Colonic mucosa (tissue), 4 donors: ENCODE measurements around the gene SPTSSB. TPM values are rescaled to one million over a fixed set of nuclear protein-coding genes. Genes with fewer than 3 reads are reported as not detected.

Source experiments
- DNase-seq: peaks from one replicate; pipeline ENCODE4 v3.0.0-alpha.2; 2020
- H3K27ac ChIP-seq: fragments of 200-600 bp; one replicate; pipeline ENCODE4 v1.8.0; 2021
- H3K27me3 ChIP-seq: fragments of 200-600 bp; one replicate; pipeline ENCODE4 v1.8.0; 2021
- H3K36me3 ChIP-seq: fragments of 200-600 bp; one replicate; pipeline ENCODE4 v1.8.0; 2021
- H3K4me1 ChIP-seq: fragments of 200-600 bp; one replicate; pipeline ENCODE4 v1.8.0; 2021; ENCODE audit warnings: mild to moderate bottlenecking
- H3K4me3 ChIP-seq: fragments of 200-600 bp; one replicate; pipeline ENCODE4 v1.8.0; 2021
- H3K9ac ChIP-seq, 2 donors: one replicate each; pipeline ENCODE4 v1.7.0; 2013; ENCODE audit warnings: control low read depth in 2 of 2, low read depth in 2 of 2, low read length in 2 of 2
- H3K9me3 ChIP-seq: fragments of 200-600 bp; one replicate; pipeline ENCODE4 v1.8.0; 2021
- CTCF ChIP-seq: fragments of 200-600 bp; IDR thresholded peaks from one replicate; pipeline ENCODE4 v1.8.0; 2022; ENCODE audit warnings: antibody characterized with exemption, mild to moderate bottlenecking
- intact Hi-C: fragments of 100-400 bp; cut with DNase I; formaldehyde crosslinking; loops from one replicate; pipeline ENCODE4 v1.14.1; 2022
- total RNA-seq, 2 donors: library from RNA; stranded (reverse); fragmentation: NEBNext Ultra II Directional in 1 of 2; extraction: Animal tissue kit (Norgen Biotek cat#: 25700) in 1 of 2; gene quantifications; one replicate each; pipeline ENCODE4 v1.2.1, GENCODE V29; 2021
- donor health status: healthy.
- donor health status: DM: no; HTN: no; CAD: no.
- donor health status: DM: no; HTN: no; CAD: no.

Gene SPTSSB
- total RNA-seq, 2 donors from 2014 or later = 1.6 to 3.5 TPM

- H3K4me3 ChIP-seq = no peak overlapping the region
- H3K36me3 ChIP-seq = no peaks in the 10 kb centered on the region
- no peaks in the 10 kb centered on the region for H3K9me3 ChIP-seq
- no peak overlapping the region for H3K9ac ChIP-seq
- intact Hi-C loops = no loop called here
- H3K4me1 ChIP-seq = no peaks in the 10 kb centered on the region
- no peaks in the 10 kb centered on the region for H3K27me3 ChIP-seq
- no peak overlapping the region for H3K27ac ChIP-seq
- TF ChIP-seq CTCF = no peak
- no peak for DNase-seq
Measured at GRCh38 chr3:161351330-161351729, 20.0 kb downstream of the SPTSSB start.

GRCh38 chr3:161350916-161351315 lies 20.4 kb downstream of the SPTSSB start:
- H3K4me3 ChIP-seq = no peak overlapping the region
- H3K9ac ChIP-seq = no peak overlapping the region
- intact Hi-C loops = no loop called here
- no peaks in the 10 kb centered on the region for H3K36me3 ChIP-seq
- H3K27me3 ChIP-seq = no peaks in the 10 kb centered on the region
- H3K9me3 ChIP-seq = no peaks in the 10 kb centered on the region
- H3K27ac ChIP-seq = no peak overlapping the region
- DNase-seq = no peak
- no peak for TF ChIP-seq CTCF
- H3K4me1 ChIP-seq = no peaks in the 10 kb centered on the region

- Histone ChIP-seq H3K4me1 (no peaks in the 10 kb centered on the region), H3K9me3 (no peaks in the 10 kb centered on the region), H3K27me3 (no peaks in the 10 kb centered on the region), H3K4me3 (no peak overlapping the region), H3K36me3 (no peaks in the 10 kb centered on the region), H3K9ac (no peak overlapping the region), H3K27ac (no peak overlapping the region)
- DNase-seq = no peak
- no peak for TF ChIP-seq CTCF
- intact Hi-C loops = no loop called here
Measured at GRCh38 chr3:161349529-161350312, 21.6 kb downstream of the SPTSSB start.

- H3K9me3 ChIP-seq = no peaks in the 10 kb centered on the region
- no peak for TF ChIP-seq CTCF
- intact Hi-C loops = no loop called here
- H3K4me1 ChIP-seq = no peaks in the 10 kb centered on the region
- H3K9ac ChIP-seq = no peak overlapping the region
- DNase-seq = no peak
- H3K27ac ChIP-seq = no peak overlapping the region
- H3K36me3 ChIP-seq = no peaks in the 10 kb centered on the region
- H3K27me3 ChIP-seq = no peaks in the 10 kb centered on the region
- no peak overlapping the region for H3K4me3 ChIP-seq
Measured at GRCh38 chr3:161348796-161349400, 22.4 kb downstream of the SPTSSB start.

- Histone ChIP-seq H3K4me3 (no peak overlapping the region), H3K27ac (no peak overlapping the region), H3K36me3 (no peaks in the 10 kb centered on the region), H3K4me1 (no peaks in the 10 kb centered on the region), H3K9ac (no peak overlapping the region), H3K9me3 (no peaks in the 10 kb centered on the region), H3K27me3 (no peaks in the 10 kb centered on the region)
- intact Hi-C loops = no loop called here
- no peak for TF ChIP-seq CTCF
- DNase-seq = no peak
Measured at GRCh38 chr3:161347726-161348125, 23.6 kb downstream of the SPTSSB start.
